ENCODE data around the gene ASXL1.
"Not testable (repeated sequence)": the region's sequence is repeated elsewhere in the genome, so short reads cannot be mapped to it uniquely, and the experiment has no call there.

ASXL1 gene

GRCh38 chr20:32357869-32358631 is at the start of gene ASXL1:
ASXL1 (plus strand) TSS chr20:32358331; CDS start chr20:32358776, 445 bp downstream.
- DNase-seq: peak; percentile 96

GRCh38 chr20:32312718-32313424 is 45.3 kb upstream of the ASXL1 start:
- DNase-seq: no peak

GRCh38 chr20:32314768-32315167 is 43.4 kb upstream of the ASXL1 start:
- DNase-seq: no peak

- no peak for DNase-seq
Measured at GRCh38 chr20:32315399-32315798, 42.7 kb upstream of the ASXL1 start.

- DNase-seq: no peak
Measured at GRCh38 chr20:32315891-32316290, 42.2 kb upstream of the ASXL1 start.

GRCh38 chr20:32316667-32317066 is 41.5 kb upstream of the ASXL1 start:
- DNase-seq: no peak

- DNase-seq: peak in 1 of 2 donors; percentile 7
Measured at GRCh38 chr20:32319100-32319499, 39.0 kb upstream of the ASXL1 start.

GRCh38 chr20:32320305-32320704 is 37.8 kb upstream of the ASXL1 start:
- no peak for DNase-seq

- DNase-seq: no peak
Measured at GRCh38 chr20:32321390-32321789, 36.7 kb upstream of the ASXL1 start.

- not testable (repeated sequence) for DNase-seq
Measured at GRCh38 chr20:32322260-32322659, 35.9 kb upstream of the ASXL1 start.

- not testable (repeated sequence) for DNase-seq
Measured at GRCh38 chr20:32323761-32324160, 34.4 kb upstream of the ASXL1 start.

- no peak for DNase-seq
Measured at GRCh38 chr20:32325706-32326503, 32.2 kb upstream of the ASXL1 start.

GRCh38 chr20:32326504-32326845 is 31.7 kb upstream of the ASXL1 start:
- no peak for DNase-seq

- no peak for DNase-seq
Measured at GRCh38 chr20:32327087-32327681, 30.9 kb upstream of the ASXL1 start.

- no peak for DNase-seq
Measured at GRCh38 chr20:32329817-32330554, 28.1 kb upstream of the ASXL1 start.

- no peak for DNase-seq
Measured at GRCh38 chr20:32330555-32330897, 27.6 kb upstream of the ASXL1 start.

- DNase-seq: no peak
Measured at GRCh38 chr20:32332614-32333013, 25.5 kb upstream of the ASXL1 start.

GRCh38 chr20:32333181-32333987 is 24.7 kb upstream of the ASXL1 start:
- DNase-seq: no peak

GRCh38 chr20:32333988-32334885 is 23.9 kb upstream of the ASXL1 start:
- DNase-seq: peak; percentile 52 to 57

GRCh38 chr20:32336918-32337347 is 21.2 kb upstream of the ASXL1 start:
- peak in 1 of 2 donors; percentile 46 for DNase-seq

Measured in CD4-positive, alpha-beta T cell treated with Interleukin-4 for 1 hour (primary cell).